Nephron (organoid): ENCODE data around the gene STK11.

Experiments
- H3K27ac Mint-ChIP-seq, 3 experiments: 2 replicates each; pipeline ENCODE4 v1.8.0; 2020; ENCODE audit warnings: mixed read lengths in 3 of 3, mild to moderate bottlenecking in 2 of 3, moderate library complexity in 1 of 3
- H3K27me3 Mint-ChIP-seq: 2 replicates; pipeline ENCODE4 v1.8.0; 2021; ENCODE audit warnings: low read depth, mild to moderate bottlenecking, moderate library complexity, mixed read lengths
- H3K36me3 Mint-ChIP-seq: 2 replicates; pipeline ENCODE4 v1.8.0; 2020; ENCODE audit warnings: low read depth, mixed read lengths
- H3K4me1 Mint-ChIP-seq: 2 replicates; pipeline ENCODE4 v1.8.0; 2020; ENCODE audit warnings: mixed read lengths
- H3K4me3 Mint-ChIP-seq, 3 experiments: 2 replicates each; pipeline ENCODE4 v1.8.0; 2020; ENCODE audit warnings: mild to moderate bottlenecking in 3 of 3, mixed read lengths in 3 of 3, moderate library complexity in 2 of 3
- H3K9me3 Mint-ChIP-seq: 2 replicates; pipeline ENCODE4 v1.8.0; 2020; ENCODE audit warnings: mixed read lengths
- TF ChIP-seq, protein P1 (sequence below), 3 experiments: fragments of 200-600 bp; sonication (generic); IDR thresholded peaks; one replicate each; pipeline ENCODE4 v1.5.0; 2021; ENCODE audit warnings: antibody characterized with exemption in 3 of 3; ENCODE audit not compliant: unreplicated experiment in 3 of 3

The STK11 gene

DNA sequence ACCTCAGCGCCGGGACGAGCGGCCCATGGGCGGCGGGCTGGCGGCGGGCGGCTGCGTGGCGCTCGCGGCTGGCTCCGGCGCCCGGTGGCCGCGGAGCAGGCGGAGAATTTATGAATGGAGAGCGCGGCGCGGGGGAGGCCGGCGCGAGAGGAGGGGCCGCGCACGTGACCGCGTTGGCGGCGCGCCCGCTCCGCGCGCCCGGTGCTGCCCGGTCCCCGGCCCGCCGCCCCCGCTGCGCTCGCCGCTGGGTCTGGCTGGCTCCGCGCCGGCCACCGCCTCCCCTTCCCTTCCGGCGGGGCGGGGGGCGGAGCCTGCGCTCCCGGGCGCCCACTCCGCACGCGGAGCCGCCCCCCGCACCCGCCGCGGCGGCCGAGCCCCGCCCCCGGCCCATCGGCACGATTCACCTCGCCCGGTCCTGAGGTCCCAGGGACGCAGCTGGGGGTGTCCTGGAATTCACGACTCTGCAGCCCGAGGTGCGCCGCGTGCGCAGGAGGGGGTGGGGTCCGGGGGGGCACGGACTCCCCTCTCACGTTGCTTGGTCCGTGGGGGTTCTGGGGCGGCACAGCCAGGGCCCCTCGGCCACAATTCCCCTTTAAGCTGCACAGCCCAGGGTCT lies 32.3 kb downstream of the STK11 start, which contains the start of gene CBARP:
Gene CBARP (minus strand): TSS at position 252 of the 615 bp plus-strand sequence. CDS start 1,905 bp downstream, outside the sequence.
- Mint-ChIP-seq H3K9me3 (no peaks in the 10 kb centered on the region), H3K4me1 (peaks cover 15% of the 10 kb centered on the region), H3K27ac (peak within 1 kb of the TSS; percentile 46 to 77 (median 74)), H3K36me3 (no peaks in the 10 kb centered on the region), H3K4me3 (peak within 1 kb of the TSS; percentile 82 to 86 (median 86)), H3K27me3 (no peaks in the 10 kb centered on the region)
- TF ChIP-seq, protein P1, sequence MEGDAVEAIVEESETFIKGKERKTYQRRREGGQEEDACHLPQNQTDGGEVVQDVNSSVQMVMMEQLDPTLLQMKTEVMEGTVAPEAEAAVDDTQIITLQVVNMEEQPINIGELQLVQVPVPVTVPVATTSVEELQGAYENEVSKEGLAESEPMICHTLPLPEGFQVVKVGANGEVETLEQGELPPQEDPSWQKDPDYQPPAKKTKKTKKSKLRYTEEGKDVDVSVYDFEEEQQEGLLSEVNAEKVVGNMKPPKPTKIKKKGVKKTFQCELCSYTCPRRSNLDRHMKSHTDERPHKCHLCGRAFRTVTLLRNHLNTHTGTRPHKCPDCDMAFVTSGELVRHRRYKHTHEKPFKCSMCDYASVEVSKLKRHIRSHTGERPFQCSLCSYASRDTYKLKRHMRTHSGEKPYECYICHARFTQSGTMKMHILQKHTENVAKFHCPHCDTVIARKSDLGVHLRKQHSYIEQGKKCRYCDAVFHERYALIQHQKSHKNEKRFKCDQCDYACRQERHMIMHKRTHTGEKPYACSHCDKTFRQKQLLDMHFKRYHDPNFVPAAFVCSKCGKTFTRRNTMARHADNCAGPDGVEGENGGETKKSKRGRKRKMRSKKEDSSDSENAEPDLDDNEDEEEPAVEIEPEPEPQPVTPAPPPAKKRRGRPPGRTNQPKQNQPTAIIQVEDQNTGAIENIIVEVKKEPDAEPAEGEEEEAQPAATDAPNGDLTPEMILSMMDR (IDR thresholded peaks at IDR 0.05; ENCODE audit: unreplicated experiment in 3 of 3) = no peak

DNA sequence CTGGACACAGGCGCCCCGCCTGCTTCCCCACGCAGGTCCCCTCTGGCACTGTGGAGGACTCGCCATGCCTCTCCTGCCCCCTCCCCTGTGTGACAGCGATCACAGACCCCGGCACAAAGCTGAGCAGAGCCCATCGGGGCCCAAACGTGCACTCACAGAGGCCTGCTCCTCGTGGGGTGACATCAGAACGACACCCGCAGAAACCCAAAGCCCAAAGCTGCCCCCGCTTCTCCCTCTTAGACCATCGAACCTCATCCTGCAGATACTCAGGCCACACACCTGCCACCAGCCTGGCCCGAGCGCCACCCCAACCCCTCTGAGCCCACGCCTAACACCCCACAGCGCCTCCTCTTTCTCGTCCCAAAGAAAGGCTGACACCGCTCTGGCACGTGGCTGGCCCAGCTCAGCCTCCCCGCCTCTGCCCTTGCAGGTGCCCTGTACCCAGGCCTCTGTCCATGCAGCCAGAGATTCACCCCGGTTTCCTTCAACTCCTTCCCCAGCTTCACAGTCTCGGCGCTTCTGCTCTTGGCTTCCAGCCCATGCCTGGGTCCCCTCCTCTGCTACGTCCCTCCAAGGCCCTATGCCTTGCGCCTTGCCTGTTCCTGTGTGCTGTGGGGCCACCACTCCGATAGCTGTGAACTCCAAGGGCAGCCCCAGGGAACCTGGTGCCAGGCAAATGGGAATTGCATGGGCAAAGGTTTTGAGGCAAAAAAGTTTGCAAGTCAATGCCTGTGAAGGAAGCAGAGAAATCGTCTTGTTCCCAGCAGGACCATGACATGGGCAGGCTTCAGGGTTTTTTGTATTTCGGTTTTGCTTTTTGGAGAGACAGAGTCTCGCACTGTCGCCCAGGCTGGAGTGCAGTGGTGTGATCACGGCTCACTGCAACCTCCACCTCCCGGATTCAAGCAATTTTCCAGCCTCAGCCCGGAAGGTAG lies 33.1 kb downstream of the STK11 start:
- TF ChIP-seq, protein P1 (IDR thresholded peaks at IDR 0.05; ENCODE audit: unreplicated experiment in 3 of 3) = no peak
- Mint-ChIP-seq H3K9me3 (no peaks in the 10 kb centered on the region), H3K4me1 (peaks cover 20% of the 10 kb centered on the region), H3K36me3 (no peaks in the 10 kb centered on the region), H3K27me3 (no peaks in the 10 kb centered on the region), H3K27ac (peak overlapping the region; percentile 46 to 77 (median 74)), H3K4me3 (peak overlapping the region; percentile 82 to 86 (median 86))

DNA sequence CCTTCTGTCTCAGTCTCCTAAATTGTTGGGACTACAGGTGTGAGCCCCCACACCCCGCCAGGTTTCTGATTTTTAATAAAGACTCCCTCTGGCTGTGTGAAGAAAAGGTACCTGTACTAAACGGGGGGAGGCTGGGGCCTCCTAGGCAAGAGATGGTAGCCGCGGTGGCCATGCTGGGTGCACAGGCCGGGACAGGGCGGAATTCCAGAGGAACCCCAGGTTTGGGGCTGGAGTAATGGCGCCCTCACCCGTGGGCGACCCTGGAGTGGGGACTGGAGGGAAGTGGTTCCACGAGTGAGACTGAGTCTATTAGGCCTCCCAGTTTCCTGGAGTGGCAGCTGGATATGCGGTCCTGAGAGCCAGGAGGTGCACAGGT lies 33.8 kb downstream of the STK11 start:
- Mint-ChIP-seq H3K4me3 (peak overlapping the region; percentile 82 to 86 (median 86)), H3K4me1 (peaks cover 21% of the 10 kb centered on the region), H3K27ac (peak overlapping the region; percentile 45 to 77 (median 74)), H3K36me3 (no peaks in the 10 kb centered on the region), H3K9me3 (no peaks in the 10 kb centered on the region), H3K27me3 (no peaks in the 10 kb centered on the region)
- TF ChIP-seq, protein P1 (IDR thresholded peaks at IDR 0.05; ENCODE audit: unreplicated experiment in 3 of 3) = no peak

DNA sequence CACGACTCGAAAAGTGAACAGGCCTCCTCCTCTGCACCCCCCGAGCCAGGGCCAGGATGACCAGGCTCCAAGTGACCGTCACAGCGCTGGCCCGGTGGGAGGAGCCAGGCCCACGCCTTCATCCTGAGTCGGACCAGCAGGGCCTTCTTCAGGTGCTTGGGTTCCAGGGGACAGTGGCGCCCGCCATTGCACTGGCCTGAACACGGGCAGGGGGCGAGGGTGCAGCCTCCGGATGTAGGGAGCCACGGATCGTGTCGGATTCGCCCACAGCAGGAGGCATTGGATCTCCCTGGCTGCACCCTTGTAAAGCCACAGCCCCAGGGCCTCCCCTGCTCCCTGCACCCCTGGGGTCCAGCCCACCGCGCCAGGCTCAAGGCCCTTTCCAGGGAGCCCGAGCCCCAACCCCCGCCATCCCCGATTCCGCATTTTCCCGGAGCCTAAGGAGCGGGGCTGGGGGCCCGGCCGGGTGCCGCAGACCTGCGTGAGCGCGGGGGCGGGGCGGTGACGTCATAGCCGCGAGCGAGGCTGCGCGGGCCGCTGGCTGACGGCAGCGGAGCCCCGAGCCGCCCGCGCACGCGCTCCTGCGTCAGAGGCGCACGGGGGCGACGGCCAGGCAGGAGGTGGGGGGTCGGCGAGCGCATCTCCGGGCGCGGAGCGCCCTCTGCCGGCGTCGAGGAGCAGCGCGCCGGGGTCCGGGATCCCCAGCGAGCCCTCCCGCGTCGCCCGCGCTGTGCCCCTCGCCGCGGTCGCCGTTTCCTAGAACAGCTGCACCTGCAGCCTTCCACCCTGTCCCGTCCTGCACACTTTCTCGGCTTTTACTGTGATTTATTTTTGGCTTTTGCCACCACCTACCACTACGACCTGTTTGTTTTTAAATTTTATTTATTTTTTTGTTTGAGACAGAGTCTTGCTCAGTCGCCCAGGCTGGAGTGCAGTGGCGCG lies 34.5 kb downstream of the STK11 start:
- H3K27ac Mint-ChIP-seq = no peak overlapping the region
- H3K27me3 Mint-ChIP-seq = no peaks in the 10 kb centered on the region
- TF ChIP-seq, protein P1 (IDR thresholded peaks at IDR 0.05; ENCODE audit: unreplicated experiment in 3 of 3) = peak; percentile 92 to 98 (median 94)

DNA sequence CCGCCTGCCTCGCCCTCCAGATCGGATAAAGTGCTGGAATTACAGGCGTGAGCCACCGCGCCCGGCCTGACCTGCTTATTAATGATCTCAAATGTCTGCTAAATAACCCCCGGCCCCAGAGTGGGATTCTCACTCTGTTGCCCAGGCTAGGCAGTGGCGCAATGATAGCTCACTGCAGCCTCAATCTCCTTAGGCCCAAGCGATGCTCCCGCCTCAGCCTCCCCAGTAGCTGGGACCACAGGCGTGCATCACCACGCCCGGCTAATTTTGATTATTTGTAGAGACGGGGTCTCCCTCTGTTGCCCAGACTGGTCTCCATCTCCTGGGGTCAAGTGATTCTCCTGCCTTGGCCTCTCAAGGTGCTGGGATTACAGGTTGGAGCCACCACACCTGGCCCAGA lies 35.3 kb downstream of the STK11 start:
- no peaks in the 10 kb centered on the region for H3K36me3 Mint-ChIP-seq
- H3K27me3 Mint-ChIP-seq = no peaks in the 10 kb centered on the region
- H3K9me3 Mint-ChIP-seq = no peaks in the 10 kb centered on the region
- H3K4me3 Mint-ChIP-seq = peak overlapping the region; percentile 82 to 89 (median 84)
- peaks cover 25% of the 10 kb centered on the region for H3K4me1 Mint-ChIP-seq
- TF ChIP-seq, protein P1 (IDR thresholded peaks at IDR 0.05; ENCODE audit: unreplicated experiment in 3 of 3) = no peak
- peak overlapping the region; percentile 82 to 85 (median 85) for H3K27ac Mint-ChIP-seq

More for the DNA sequence above, 34.5 kb downstream of the STK11 start:
- Mint-ChIP-seq H3K4me1 (peaks cover 25% of the 10 kb centered on the region), H3K4me3 (peak overlapping the region; percentile 82 to 89 (median 86)), H3K36me3 (no peaks in the 10 kb centered on the region), H3K9me3 (no peaks in the 10 kb centered on the region)
